GM12873 (cell line): ENCODE results near the gene MX2.

Experiments used
- TF ChIP-seq, protein P1 (sequence below): IDR thresholded peaks from 2 replicates; pipeline ENCODE4 v1.5.1; 2012; ENCODE audit warnings: low read depth, mild to moderate bottlenecking, moderate library complexity, low read length, control low read depth; ENCODE audit not compliant: insufficient read depth; ENCODE audit errors: missing control alignments

Gene MX2

DNA sequence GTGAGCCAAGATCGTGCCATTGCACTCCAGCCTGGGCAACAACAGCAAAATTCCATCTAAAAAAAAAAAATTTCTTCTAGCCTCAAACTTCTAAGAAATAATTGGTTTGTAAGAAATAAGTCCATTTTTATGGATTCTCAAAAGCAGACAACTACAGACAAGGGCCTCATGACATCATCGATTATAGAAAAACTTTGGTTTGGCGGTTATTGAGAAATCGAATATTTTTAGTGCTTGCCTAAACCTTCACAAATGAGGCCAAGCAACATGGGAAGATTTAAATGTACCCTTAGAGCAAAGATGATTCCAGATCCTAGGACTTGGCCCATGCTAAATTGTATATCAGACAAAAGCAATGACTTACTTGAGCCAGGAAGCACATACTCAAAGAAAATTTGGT is 36.4 kb downstream of the MX2 start:
- TF ChIP-seq, protein P1, sequence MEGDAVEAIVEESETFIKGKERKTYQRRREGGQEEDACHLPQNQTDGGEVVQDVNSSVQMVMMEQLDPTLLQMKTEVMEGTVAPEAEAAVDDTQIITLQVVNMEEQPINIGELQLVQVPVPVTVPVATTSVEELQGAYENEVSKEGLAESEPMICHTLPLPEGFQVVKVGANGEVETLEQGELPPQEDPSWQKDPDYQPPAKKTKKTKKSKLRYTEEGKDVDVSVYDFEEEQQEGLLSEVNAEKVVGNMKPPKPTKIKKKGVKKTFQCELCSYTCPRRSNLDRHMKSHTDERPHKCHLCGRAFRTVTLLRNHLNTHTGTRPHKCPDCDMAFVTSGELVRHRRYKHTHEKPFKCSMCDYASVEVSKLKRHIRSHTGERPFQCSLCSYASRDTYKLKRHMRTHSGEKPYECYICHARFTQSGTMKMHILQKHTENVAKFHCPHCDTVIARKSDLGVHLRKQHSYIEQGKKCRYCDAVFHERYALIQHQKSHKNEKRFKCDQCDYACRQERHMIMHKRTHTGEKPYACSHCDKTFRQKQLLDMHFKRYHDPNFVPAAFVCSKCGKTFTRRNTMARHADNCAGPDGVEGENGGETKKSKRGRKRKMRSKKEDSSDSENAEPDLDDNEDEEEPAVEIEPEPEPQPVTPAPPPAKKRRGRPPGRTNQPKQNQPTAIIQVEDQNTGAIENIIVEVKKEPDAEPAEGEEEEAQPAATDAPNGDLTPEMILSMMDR: no peak

- TF ChIP-seq, protein P1: no peak
Observed at GRCh38 chr21:41398831-41399230, 37.0 kb downstream of the MX2 start.

DNA sequence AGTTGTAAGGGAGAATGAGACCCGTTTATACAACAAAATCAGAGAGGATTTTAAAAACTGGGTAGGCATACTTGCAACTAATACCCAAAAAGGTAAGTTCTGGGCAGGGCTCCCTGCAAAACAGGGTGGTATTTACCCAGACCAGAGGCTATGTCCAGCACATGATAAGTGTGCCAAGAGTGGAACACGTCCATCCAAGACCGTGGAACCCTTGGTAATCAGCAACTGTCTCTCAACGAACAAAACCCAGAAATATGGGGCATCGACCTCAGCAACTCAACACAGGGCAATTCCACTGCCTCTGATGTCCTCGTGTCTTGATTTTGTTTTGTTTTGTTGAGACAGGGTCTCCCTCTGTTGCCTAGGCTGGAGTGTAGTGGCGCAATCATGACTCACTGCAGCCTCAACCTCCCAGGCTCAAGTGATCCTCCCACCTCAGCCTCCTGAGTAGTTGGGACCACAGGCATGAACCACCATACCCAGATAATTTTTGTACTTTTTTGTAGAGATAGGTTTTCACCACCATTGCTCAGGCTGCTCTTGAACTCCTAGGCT is 37.5 kb downstream of the MX2 start:
- TF ChIP-seq, protein P1: no peak

GRCh38 chr21:41402231-41402630 is 40.4 kb downstream of the MX2 start:
- TF ChIP-seq, protein P1: no peak

GRCh38 chr21:41402796-41403195 is 41.0 kb downstream of the MX2 start:
- TF ChIP-seq, protein P1: no peak

DNA sequence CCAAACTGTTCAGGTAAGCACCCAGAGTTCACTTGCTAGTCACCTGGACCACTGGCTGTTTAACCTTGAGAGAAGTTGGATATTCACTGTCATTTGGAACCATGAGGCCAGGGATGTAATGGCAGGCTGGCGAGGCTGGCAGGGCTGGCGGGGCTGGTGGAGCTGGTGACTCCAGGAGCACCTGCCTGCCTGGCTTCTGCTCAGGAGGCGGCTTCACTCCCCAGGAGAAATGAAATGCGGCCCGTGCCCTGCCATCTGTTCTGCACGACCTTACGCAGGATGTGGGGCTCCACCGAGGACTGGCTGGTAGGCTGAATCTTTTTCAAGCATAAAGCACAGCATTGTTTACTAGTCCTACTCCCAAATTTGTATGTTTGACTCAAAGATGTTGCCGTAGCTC is 41.5 kb downstream of the MX2 start:
- TF ChIP-seq, protein P1: no peak

GRCh38 chr21:41403966-41404365 is 42.1 kb downstream of the MX2 start:
- TF ChIP-seq, protein P1: no peak
